Measurements from ENCODE around the gene SLPI. TPM values are rescaled to one million over a fixed set of nuclear protein-coding genes. Genes with fewer than 3 reads are reported as not detected.
A peak's percentile ranks its signal among the peaks of the same experiment; 100 is the strongest.

SLPI gene
- polyA plus RNA-seq, 3 donors from 2014 or later = not detected

GRCh38 chr20:45258259-45258658 is 3.9 kb upstream of the SLPI start:
- no peak overlapping the region for H3K4me3 Mint-ChIP-seq
- no peaks in the 10 kb centered on the region for H3K4me1 Mint-ChIP-seq
- no peaks in the 10 kb centered on the region for H3K9me3 Mint-ChIP-seq
- no peak overlapping the region for H3K27ac Mint-ChIP-seq
- peaks cover 4 to 11% (median 7%) of the 10 kb centered on the region in 3 donors for H3K27me3 Mint-ChIP-seq (ENCODE audit: low read depth in 3 of 3)
- DNase-seq = no peak
- H3K36me3 Mint-ChIP-seq = no peaks in the 10 kb centered on the region

DNA sequence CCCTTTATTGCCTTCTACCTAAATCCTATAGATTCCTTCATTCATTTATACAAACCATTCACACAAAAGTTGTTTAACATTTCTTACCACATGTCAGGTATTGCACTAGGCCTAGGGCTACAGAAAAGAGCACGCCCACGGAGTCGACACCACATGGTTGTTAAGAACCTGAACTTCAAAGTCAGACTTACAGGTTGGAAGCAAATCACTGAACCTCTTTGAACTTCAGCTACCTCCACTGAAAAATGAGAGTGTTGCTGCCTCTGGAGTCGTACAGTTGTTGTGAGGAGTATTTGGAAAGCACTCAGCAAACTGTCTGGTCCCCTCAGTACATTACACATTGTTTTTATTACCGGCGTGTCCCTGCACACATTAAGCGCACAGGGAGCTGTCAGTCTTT is 3.3 kb upstream of the SLPI start:
- H3K4me1 Mint-ChIP-seq = no peaks in the 10 kb centered on the region
- no peaks in the 10 kb centered on the region for H3K36me3 Mint-ChIP-seq
- no peak overlapping the region for H3K27ac Mint-ChIP-seq
- H3K9me3 Mint-ChIP-seq = no peaks in the 10 kb centered on the region
- H3K27me3 Mint-ChIP-seq (ENCODE audit: low read depth in 3 of 3) = peaks cover 3 to 11% (median 5%) of the 10 kb centered on the region in 3 donors
- no peak for DNase-seq
- H3K4me3 Mint-ChIP-seq = no peak overlapping the region

DNA sequence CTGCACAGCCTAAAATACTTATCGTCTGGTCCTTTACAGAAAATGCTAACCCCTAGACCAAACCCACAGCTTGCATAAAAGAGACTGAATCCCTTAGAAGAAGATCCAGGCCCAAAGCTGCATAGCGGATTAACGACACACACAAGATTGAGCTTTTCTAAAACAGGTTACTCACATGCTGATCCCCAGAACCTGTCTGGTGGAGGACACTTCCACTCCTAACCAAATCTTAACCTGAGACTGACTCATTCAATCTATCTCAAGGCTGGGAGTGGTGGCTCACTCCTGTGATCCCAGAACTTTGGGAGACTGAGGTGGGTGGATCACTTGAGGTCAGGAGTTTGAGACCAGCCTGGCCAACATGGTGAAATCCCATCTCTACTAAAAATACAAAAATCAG is 2.8 kb upstream of the SLPI start:
- Mint-ChIP-seq H3K9me3 (no peaks in the 10 kb centered on the region), H3K27ac (no peak overlapping the region), H3K27me3 (ENCODE audit: low read depth in 3 of 3) (peaks cover 3 to 11% (median 8%) of the 10 kb centered on the region in 3 donors), H3K4me3 (no peak overlapping the region), H3K36me3 (no peaks in the 10 kb centered on the region), H3K4me1 (no peaks in the 10 kb centered on the region)
- DNase-seq = no peak

DNA sequence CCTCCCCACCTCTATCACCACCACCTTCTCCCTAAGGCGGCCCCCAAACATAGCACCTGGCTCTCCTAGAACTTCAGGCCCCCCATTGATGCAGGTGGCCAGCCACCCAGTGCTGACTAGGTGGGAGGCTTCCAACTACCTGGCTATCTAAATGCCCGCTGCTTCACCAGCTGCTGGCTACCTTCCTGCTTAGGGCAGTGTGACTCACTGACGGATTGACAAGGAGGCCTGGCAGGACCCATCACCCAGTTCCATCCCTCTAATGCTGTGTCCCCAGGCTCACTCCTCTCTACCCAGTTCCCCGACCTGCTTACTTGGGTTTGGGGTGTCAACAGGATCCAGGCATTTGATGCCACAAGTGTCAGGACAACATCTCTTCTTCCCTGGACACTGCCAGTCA is 1.1 kb downstream of the SLPI start:
- H3K27ac Mint-ChIP-seq = no peak overlapping the region
- no peak overlapping the region for H3K4me3 Mint-ChIP-seq
- no peaks in the 10 kb centered on the region for H3K4me1 Mint-ChIP-seq
- peaks cover 6 to 15% (median 13%) of the 10 kb centered on the region in 3 donors for H3K27me3 Mint-ChIP-seq (ENCODE audit: low read depth in 3 of 3)
- no peaks in the 10 kb centered on the region for H3K36me3 Mint-ChIP-seq
- DNase-seq = no peak
- H3K9me3 Mint-ChIP-seq = no peaks in the 10 kb centered on the region

DNA sequence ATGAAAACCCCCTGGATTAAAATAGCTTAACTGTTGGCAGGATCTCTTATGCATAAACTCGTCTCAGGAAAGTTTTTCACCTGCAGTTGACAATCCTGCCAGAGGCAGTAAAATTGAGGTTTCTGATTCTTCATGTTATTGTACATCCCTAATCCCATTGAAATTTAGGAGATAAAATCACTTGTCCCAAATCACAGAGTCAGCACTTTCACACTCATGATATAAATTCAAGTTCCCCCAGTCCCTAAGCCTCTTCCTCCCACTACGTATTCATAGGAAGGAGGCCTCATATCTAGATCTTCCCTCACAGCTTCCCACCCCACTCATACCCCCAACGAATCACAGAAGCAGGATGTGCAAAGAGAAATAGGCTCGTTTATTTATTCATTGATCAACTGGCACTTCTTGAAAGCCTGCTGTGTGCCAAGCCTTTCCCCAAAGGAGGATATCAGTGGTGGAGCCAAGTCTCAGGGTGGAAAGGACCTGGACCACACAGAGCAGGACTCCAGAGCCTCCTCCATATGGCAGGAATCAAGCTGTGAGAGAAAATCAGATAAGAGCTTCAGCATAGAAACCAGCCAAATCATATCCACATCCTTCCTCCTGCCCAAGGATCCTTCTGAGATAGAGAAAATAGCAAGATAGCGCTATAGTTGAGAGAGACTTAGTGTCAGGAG is 2.3 kb downstream of the SLPI start:
- no peaks in the 10 kb centered on the region for H3K4me1 Mint-ChIP-seq
- no peak overlapping the region for H3K4me3 Mint-ChIP-seq
- DNase-seq = no peak
- no peaks in the 10 kb centered on the region for H3K36me3 Mint-ChIP-seq
- no peaks in the 10 kb centered on the region for H3K9me3 Mint-ChIP-seq
- peaks cover 2 to 19% (median 13%) of the 10 kb centered on the region in 3 donors for H3K27me3 Mint-ChIP-seq (ENCODE audit: low read depth in 3 of 3)
- no peak overlapping the region for H3K27ac Mint-ChIP-seq

- no peak overlapping the region for H3K27ac Mint-ChIP-seq
- H3K4me1 Mint-ChIP-seq = no peaks in the 10 kb centered on the region
- H3K36me3 Mint-ChIP-seq = no peaks in the 10 kb centered on the region
- peaks cover 2 to 16% (median 10%) of the 10 kb centered on the region in 3 donors for H3K27me3 Mint-ChIP-seq (ENCODE audit: low read depth in 3 of 3)
- no peak overlapping the region for H3K4me3 Mint-ChIP-seq
- H3K9me3 Mint-ChIP-seq = no peaks in the 10 kb centered on the region
- no peak for DNase-seq
These were observed 5.8 kb downstream of the SLPI start for GRCh38 chr20:45248609-45249008.

DNA sequence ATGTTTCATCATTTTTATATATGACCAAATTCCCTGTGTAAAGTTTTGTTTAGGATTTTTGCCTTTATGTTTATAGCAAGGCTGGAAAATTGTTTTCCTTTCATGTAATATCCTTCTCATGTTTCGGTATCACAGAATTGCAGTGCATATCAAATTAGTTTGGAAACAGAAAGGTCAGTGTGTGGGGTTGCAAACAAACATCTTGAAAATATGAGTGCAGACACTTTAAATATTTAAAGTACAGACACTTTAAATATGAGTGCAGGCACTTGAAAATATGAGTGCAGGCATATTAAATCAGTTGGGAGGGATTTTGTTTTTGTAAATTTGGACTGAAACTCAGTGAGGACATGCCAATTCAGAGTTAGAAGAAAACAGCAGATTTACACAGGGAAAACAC is 6.5 kb downstream of the SLPI start:
- no peak overlapping the region for H3K27ac Mint-ChIP-seq
- DNase-seq = no peak
- H3K4me1 Mint-ChIP-seq = no peaks in the 10 kb centered on the region
- H3K4me3 Mint-ChIP-seq = no peak overlapping the region
- H3K36me3 Mint-ChIP-seq = no peaks in the 10 kb centered on the region
- H3K9me3 Mint-ChIP-seq = no peaks in the 10 kb centered on the region
- H3K27me3 Mint-ChIP-seq (ENCODE audit: low read depth in 3 of 3) = peaks cover 2 to 16% (median 10%) of the 10 kb centered on the region in 3 donors

DNA sequence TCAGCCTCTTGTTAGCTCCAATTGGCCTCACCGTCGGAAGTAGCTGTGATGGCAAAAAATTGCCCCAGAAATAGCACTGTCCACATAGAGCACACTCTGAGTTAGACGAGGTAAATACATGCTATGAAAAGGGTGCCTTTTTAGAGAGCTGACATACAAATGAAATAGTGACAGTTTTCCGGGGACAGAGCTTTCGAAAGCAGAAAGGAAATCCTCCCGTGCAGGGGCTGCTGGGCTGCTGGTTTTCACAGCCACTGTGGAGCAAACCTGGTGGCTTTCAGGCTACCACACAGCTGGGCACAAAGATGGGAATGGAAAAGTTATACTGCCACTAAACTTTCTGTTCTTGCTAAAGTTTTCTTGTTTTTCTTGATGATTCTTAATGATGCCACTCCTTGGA is 8.3 kb downstream of the SLPI start:
- Mint-ChIP-seq H3K4me1 (no peaks in the 10 kb centered on the region), H3K27me3 (ENCODE audit: low read depth in 3 of 3) (peaks cover 4 to 19% (median 11%) of the 10 kb centered on the region in 3 donors), H3K4me3 (no peak overlapping the region), H3K36me3 (no peaks in the 10 kb centered on the region), H3K27ac (no peak overlapping the region), H3K9me3 (no peaks in the 10 kb centered on the region)
- no peak for DNase-seq

- DNase-seq = no peak
- peaks cover 4 to 21% (median 9%) of the 10 kb centered on the region in 3 donors for H3K27me3 Mint-ChIP-seq (ENCODE audit: low read depth in 3 of 3)
- no peaks in the 10 kb centered on the region for H3K36me3 Mint-ChIP-seq
- no peak overlapping the region for H3K27ac Mint-ChIP-seq
- no peaks in the 10 kb centered on the region for H3K4me1 Mint-ChIP-seq
- H3K9me3 Mint-ChIP-seq = peaks cover 0 to 13% (median 3%) of the 10 kb centered on the region in 6 donors
- H3K4me3 Mint-ChIP-seq = no peak overlapping the region
These were observed 16.2 kb downstream of the SLPI start for GRCh38 chr20:45238139-45238538.

- Mint-ChIP-seq H3K36me3 (no peaks in the 10 kb centered on the region), H3K4me3 (no peak overlapping the region), H3K27me3 (ENCODE audit: low read depth in 3 of 3) (peaks cover 4 to 14% (median 10%) of the 10 kb centered on the region in 3 donors), H3K9me3 (peaks cover 0 to 13% (median 3%) of the 10 kb centered on the region in 6 donors), H3K4me1 (no peaks in the 10 kb centered on the region), H3K27ac (no peak overlapping the region)
- no peak for DNase-seq
These were observed 18.4 kb downstream of the SLPI start for GRCh38 chr20:45235995-45236394.

DNA sequence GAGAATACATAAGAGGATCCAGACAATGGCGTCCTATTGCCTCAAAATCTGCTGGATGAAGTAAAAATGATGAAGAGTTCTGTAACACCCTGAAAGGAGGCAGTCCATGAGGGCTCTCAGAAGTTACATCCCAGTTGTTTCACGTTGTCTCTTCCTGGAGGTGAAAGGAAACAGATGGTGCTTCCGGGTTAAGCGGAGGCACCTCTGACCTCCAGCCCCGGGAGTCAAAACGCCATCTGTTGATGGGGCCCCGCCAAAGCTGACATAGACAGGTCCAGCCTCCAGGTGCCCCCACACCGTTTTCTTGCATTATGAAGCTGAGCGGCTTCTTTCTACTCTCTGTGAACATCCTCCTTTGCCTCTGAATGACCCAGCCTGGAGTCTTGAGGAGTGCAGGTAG is 23.7 kb downstream of the SLPI start:
- no peak overlapping the region for H3K27ac Mint-ChIP-seq
- H3K4me3 Mint-ChIP-seq = no peak overlapping the region
- peaks cover 4 to 13% (median 12%) of the 10 kb centered on the region in 3 donors for H3K27me3 Mint-ChIP-seq (ENCODE audit: low read depth in 3 of 3)

DNA sequence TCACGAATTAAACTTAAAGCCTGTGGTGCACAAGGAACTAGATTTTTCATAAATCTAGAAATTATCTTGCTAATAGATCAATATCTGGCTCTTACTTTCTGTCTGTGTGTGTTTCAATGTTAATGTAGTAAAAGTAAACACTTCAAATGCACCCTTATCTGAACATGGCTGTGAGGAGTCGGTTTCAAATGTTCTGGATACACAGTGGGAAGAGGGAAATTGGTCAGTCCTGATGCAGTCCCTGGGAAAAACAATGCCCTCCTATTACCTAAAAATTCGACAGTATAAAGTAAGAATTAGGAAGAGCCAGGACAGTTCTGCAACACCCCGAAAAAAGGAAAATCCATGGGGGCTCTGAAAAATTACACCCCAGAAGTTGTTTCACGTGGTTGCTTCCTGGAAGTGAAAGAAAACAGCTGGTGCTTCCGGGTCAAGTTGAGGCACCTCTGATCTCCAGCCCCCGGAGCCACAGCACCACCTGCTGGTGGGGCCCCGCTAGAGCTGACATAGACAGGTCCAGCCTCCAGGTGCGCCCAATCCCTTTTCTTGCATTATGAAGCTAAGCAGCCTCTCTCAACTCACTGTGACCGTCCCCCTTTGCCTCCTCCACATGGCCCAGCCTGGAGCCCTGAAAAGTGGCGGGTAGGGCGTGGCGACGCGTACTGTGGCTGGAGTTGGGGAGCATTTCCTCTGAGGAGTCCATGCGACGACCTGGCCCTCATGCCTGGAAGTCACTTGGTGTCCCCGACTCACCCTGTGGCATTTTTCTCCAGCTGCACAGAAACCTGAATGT is 24.9 kb downstream of the SLPI start:
- H3K9me3 Mint-ChIP-seq = peaks cover 0 to 5% (median 2%) of the 10 kb centered on the region in 6 donors
- H3K4me1 Mint-ChIP-seq = no peaks in the 10 kb centered on the region
- peak in 2 of 3 donors; percentile 8 for DNase-seq
- H3K27me3 Mint-ChIP-seq (ENCODE audit: low read depth in 3 of 3) = peaks cover 2 to 16% (median 12%) of the 10 kb centered on the region in 3 donors
- H3K36me3 Mint-ChIP-seq = no peaks in the 10 kb centered on the region
- H3K27ac Mint-ChIP-seq = no peak overlapping the region
- no peak overlapping the region for H3K4me3 Mint-ChIP-seq

More for the DNA sequence above, 23.7 kb downstream of the SLPI start:
- Mint-ChIP-seq H3K9me3 (peaks cover 0 to 13% (median 3%) of the 10 kb centered on the region in 6 donors), H3K36me3 (no peaks in the 10 kb centered on the region), H3K4me1 (no peaks in the 10 kb centered on the region)
- no peak for DNase-seq

GRCh38 chr20:45226287-45226686 is 28.1 kb downstream of the SLPI start:
- no peaks in the 10 kb centered on the region for H3K9me3 Mint-ChIP-seq
- no peaks in the 10 kb centered on the region for H3K4me1 Mint-ChIP-seq
- H3K4me3 Mint-ChIP-seq = no peak overlapping the region
- H3K27ac Mint-ChIP-seq = no peak overlapping the region
- no peaks in the 10 kb centered on the region for H3K36me3 Mint-ChIP-seq
- peaks cover under 1 to 23% (median 6%) of the 10 kb centered on the region in 3 donors for H3K27me3 Mint-ChIP-seq (ENCODE audit: low read depth in 3 of 3)
- no peak for DNase-seq

GRCh38 chr20:45223136-45223535 is 31.2 kb downstream of the SLPI start:
- H3K4me3 Mint-ChIP-seq = no peak overlapping the region
- H3K27ac Mint-ChIP-seq = no peak overlapping the region

More at GRCh38 chr20:45223136-45223535, 31.2 kb downstream of the SLPI start:
- no peaks in the 10 kb centered on the region for H3K9me3 Mint-ChIP-seq
- DNase-seq = no peak
- H3K27me3 Mint-ChIP-seq (ENCODE audit: low read depth in 3 of 3) = peaks cover 4 to 23% (median 6%) of the 10 kb centered on the region in 3 donors
- H3K4me1 Mint-ChIP-seq = no peaks in the 10 kb centered on the region
- no peaks in the 10 kb centered on the region for H3K36me3 Mint-ChIP-seq
